K562 treated with DMSO at 1 percent for 24 hours (cell line): ENCODE results near the gene UCK2. TPM values are rescaled to one million over a fixed set of nuclear protein-coding genes. Genes with fewer than 3 reads are reported as not detected.

Experiments
- total RNA-seq: library from RNA; unstranded; fragments of 300-600 nt; gene quantifications from 2 replicates; pipeline ENCODE4 v1.2.3, GENCODE V29; 2022; ENCODE audit warnings: low read depth; ENCODE audit not compliant: insufficient read depth

UCK2 gene
- 40.4 and 48.8 TPM in 2 replicates for total RNA-seq

DNA sequence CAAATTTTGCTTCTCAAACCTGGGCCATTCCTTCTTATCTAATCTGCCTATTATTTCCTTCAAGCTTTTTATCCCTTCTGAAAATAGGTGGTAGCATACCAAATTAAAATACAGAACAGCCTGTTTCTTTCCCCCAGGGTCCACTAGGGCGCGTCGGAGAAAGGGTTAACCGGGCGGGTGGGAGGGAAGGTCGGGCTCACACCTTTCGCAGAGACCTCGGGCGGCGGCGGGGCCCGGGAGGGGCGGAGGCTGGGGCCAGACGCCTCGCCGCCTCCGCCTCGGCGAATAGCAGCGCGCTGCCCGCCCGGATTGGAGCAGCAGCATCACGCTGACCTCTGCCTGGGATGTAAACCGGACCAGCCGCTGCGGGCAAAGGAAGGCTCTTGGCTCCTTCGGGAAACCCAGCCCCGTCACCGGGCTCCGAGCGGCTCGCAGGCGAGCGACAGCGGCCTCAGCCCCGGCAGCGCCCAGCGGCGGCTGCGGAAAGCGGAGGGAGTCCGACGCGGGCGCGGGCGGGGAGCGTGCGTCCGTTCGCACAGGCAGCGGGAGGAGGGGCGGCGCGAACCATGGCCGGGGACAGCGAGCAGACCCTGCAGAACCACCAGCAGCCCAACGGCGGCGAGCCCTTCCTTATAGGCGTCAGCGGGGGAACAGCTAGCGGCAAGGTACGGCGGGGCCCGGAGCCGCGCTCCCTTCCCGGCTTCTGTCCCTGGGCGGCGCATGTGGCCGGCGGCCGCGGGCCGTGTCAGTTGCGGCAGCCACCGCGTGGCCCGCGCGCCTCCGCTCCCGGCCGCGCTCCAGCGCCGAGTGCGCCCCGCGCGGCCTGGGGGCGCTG lies at the start of gene UCK2:
Gene UCK2, plus strand, starts transcription at position 347 of the 835 bp plus-strand sequence. Its CDS starts 220 bp downstream, at position 567.

Other genes with a start within 250 kb of the UCK2 start
- gene MGST3, start 196.4 kb upstream of the UCK2 start, total RNA-seq: 98.1 and 121 TPM in 2 replicates
- gene ALDH9A1, start 129.1 kb upstream of the UCK2 start, total RNA-seq: 36.3 and 48.8 TPM in 2 replicates
- gene TMCO1, start 58.7 kb upstream of the UCK2 start, total RNA-seq: 78.7 and 96.0 TPM in 2 replicates